ENCODE measurements around the gene TYW1.
"Not testable (repeated sequence)": the region's sequence is repeated elsewhere in the genome, so short reads cannot be mapped to it uniquely, and the experiment has no call there.

DNA sequence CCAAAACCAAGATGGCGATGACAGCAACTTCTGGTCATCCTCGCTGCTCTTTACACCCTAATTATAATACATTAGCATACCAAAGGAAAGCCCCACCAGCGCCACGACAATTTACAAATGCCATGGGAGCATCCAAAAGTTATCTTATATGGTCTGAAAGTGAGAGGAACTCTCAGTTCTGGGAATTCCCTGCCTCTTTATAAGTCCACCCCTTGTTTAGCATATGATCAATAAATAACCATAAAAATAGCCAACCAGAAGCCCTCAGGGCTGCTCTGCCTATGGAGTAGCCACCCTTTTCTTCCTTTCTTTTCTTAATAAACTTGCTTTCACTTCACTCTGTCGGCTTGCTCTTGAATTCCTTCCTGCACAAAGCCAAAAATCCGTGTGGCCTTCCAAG, 262.7 kb downstream of the TYW1 start:
- TF ChIP-seq EZH2 (IDR thresholded peaks at IDR 0.05; ENCODE audit: insufficient read depth, low read length) = not testable (repeated sequence)
- TF ChIP-seq, protein P1, sequence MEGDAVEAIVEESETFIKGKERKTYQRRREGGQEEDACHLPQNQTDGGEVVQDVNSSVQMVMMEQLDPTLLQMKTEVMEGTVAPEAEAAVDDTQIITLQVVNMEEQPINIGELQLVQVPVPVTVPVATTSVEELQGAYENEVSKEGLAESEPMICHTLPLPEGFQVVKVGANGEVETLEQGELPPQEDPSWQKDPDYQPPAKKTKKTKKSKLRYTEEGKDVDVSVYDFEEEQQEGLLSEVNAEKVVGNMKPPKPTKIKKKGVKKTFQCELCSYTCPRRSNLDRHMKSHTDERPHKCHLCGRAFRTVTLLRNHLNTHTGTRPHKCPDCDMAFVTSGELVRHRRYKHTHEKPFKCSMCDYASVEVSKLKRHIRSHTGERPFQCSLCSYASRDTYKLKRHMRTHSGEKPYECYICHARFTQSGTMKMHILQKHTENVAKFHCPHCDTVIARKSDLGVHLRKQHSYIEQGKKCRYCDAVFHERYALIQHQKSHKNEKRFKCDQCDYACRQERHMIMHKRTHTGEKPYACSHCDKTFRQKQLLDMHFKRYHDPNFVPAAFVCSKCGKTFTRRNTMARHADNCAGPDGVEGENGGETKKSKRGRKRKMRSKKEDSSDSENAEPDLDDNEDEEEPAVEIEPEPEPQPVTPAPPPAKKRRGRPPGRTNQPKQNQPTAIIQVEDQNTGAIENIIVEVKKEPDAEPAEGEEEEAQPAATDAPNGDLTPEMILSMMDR (IDR thresholded peaks at IDR 0.05; ENCODE audit: insufficient read depth, low read depth, low read length) = not testable (repeated sequence)
